Liver (tissue), 9 donors: ENCODE measurements around the gene CCDC158. TPM values are rescaled to one million over a fixed set of nuclear protein-coding genes. Genes with fewer than 3 reads are reported as not detected.

ENCODE experiments used
- DNase-seq: peaks from one replicate; pipeline ENCODE4 v3.0.0-alpha.2; 2017; ENCODE audit warnings: low spot score
- H3K27ac ChIP-seq, 2 donors: one replicate each; pipeline ENCODE4 v1.7.0; 2013; ENCODE audit warnings: inconsistent platforms in 2 of 2, low read length in 2 of 2, control low read depth in 1 of 2, low read depth in 1 of 2, mild to moderate bottlenecking in 1 of 2
- H3K27me3 ChIP-seq, 4 donors: one replicate each; pipeline versions ENCODE4 v1.6.1 to v1.7.0; 2013; ENCODE audit warnings: low read length in 3 of 4, inconsistent platforms in 1 of 4, mild to moderate bottlenecking in 1 of 4, moderate library complexity in 1 of 4; ENCODE audit not compliant: control insufficient read depth in 4 of 4, insufficient read depth in 4 of 4
- H3K36me3 ChIP-seq, 4 donors: one replicate each; pipeline versions ENCODE4 v1.6.1 to v1.7.0; 2013; ENCODE audit warnings: low read length in 3 of 4, mild to moderate bottlenecking in 3 of 4, low read depth in 1 of 4, moderate library complexity in 1 of 4; ENCODE audit not compliant: control insufficient read depth in 4 of 4, insufficient read depth in 3 of 4
- H3K4me1 ChIP-seq, 4 donors: one replicate each; pipeline versions ENCODE4 v1.6.1 to v1.7.0; 2013; ENCODE audit warnings: low read length in 3 of 4, mild to moderate bottlenecking in 3 of 4, moderate library complexity in 1 of 4; ENCODE audit not compliant: control insufficient read depth in 4 of 4, insufficient read depth in 4 of 4
- H3K4me3 ChIP-seq, 3 donors: one replicate each; pipeline versions ENCODE4 v1.6.1 to v1.7.0; 2013; ENCODE audit warnings: low read length in 3 of 3, control low read depth in 1 of 3, low read depth in 1 of 3, mild to moderate bottlenecking in 1 of 3
- H3K9ac ChIP-seq, 2 donors: one replicate each; pipeline ENCODE4 v1.7.0; 2013; ENCODE audit warnings: low read length in 2 of 2, mild to moderate bottlenecking in 2 of 2, moderate library complexity in 2 of 2, control low read depth in 1 of 2, low read depth in 1 of 2
- H3K9me3 ChIP-seq, 4 donors: one replicate each; pipeline versions ENCODE4 v1.6.1 to v1.7.0; 2013; ENCODE audit warnings: low read length in 3 of 4; ENCODE audit not compliant: control insufficient read depth in 4 of 4
- EGR1 ChIP-seq, 2 donors: IDR thresholded peaks; 2 replicates each; pipeline ENCODE4 v1.6.1; 2016 to 2018; ENCODE audit warnings: antibody characterized with exemption in 2 of 2, low read depth in 2 of 2
- FOXA1 ChIP-seq: IDR thresholded peaks from 2 replicates; pipeline ENCODE4 v1.6.1; 2016; ENCODE audit warnings: antibody characterized with exemption
- FOXA2 ChIP-seq: IDR thresholded peaks from 2 replicates; pipeline ENCODE4 v1.6.1; 2016; ENCODE audit warnings: antibody characterized with exemption
- GABPA ChIP-seq, 2 donors: IDR thresholded peaks in 1 of 2; conservative IDR thresholded peaks in 1 of 2; 2 replicates each; pipeline ENCODE4 v1.6.1; 2016; ENCODE audit warnings: antibody characterized with exemption in 2 of 2, mild to moderate bottlenecking in 1 of 2, moderate library complexity in 1 of 2
- HNF4A ChIP-seq, 2 donors: conservative IDR thresholded peaks; 2 replicates each; pipeline ENCODE4 v1.6.1; 2016; ENCODE audit warnings: antibody characterized with exemption in 2 of 2, mild to moderate bottlenecking in 2 of 2
- HNF4G ChIP-seq: IDR thresholded peaks from 2 replicates; pipeline ENCODE4 v1.6.1; 2016; ENCODE audit warnings: antibody characterized with exemption
- JUND ChIP-seq, 2 donors: IDR thresholded peaks; 2 replicates each; pipeline ENCODE4 v1.6.1; 2016; ENCODE audit warnings: antibody characterized with exemption in 2 of 2
- NR2F2 ChIP-seq: IDR thresholded peaks from 2 replicates; pipeline ENCODE4 v1.6.1; 2016; ENCODE audit warnings: antibody characterized with exemption
- RAD21 ChIP-seq, 2 donors: IDR thresholded peaks; 2 replicates each; pipeline ENCODE4 v1.6.1; 2016; ENCODE audit warnings: antibody characterized with exemption in 2 of 2, mild to moderate bottlenecking in 2 of 2
- SP1 ChIP-seq: IDR thresholded peaks from 2 replicates; pipeline ENCODE4 v1.6.1; 2018; ENCODE audit warnings: antibody characterized with exemption, mild to moderate bottlenecking
- TAF1 ChIP-seq: conservative IDR thresholded peaks from 2 replicates; pipeline ENCODE4 v1.6.1; 2016; ENCODE audit warnings: antibody characterized with exemption, mild to moderate bottlenecking
- YY1 ChIP-seq: IDR thresholded peaks from 2 replicates; pipeline ENCODE4 v1.6.1; 2016; ENCODE audit warnings: antibody characterized with exemption, mild to moderate bottlenecking
- WGBS: extraction: QIAGEN DNeasy Blood & Tissue Kit; methylation state at CpG from one replicate; pipeline ENCODE4 v1.1.7; 2013; 5-methylcytosine and 5-hydroxymethylcytosine counted together
- polyA plus RNA-seq, 2 donors: library from polyadenylated mRNA; stranded (reverse) in 1 of 2; unstranded in 1 of 2; fragments of 200-250 nt in 1 of 2; fragments of >200 nt in 1 of 2; fragmentation: Nextera tagmentation in 1 of 2; extraction: Ambion mirVana in 1 of 2; gene quantifications; one replicate each; pipeline versions ENCODE4 v1.2.1 to v1.2.3, GENCODE V29; 2013 to 2015
- total RNA-seq, 2 donors: library from RNA; depleted of rRNA; stranded (reverse); fragments of >200 nt; gene quantifications; one replicate each; pipeline ENCODE4 v1.2.3, GENCODE V29; 2014
- TF ChIP-seq, protein P1 (sequence below): IDR thresholded peaks from 2 replicates; pipeline ENCODE4 v1.6.1; 2016; ENCODE audit warnings: antibody characterized with exemption
- TF ChIP-seq, protein P2 (sequence below): IDR thresholded peaks from 2 replicates; pipeline ENCODE4 v1.6.1; 2016; ENCODE audit warnings: antibody characterized with exemption
- TF ChIP-seq, protein P3 (sequence below): IDR thresholded peaks from 2 replicates; pipeline ENCODE4 v1.6.1; 2016; ENCODE audit warnings: antibody characterized with exemption
- TF ChIP-seq, protein P4 (sequence below): fragments of 150-350 bp; IDR thresholded peaks from 2 replicates; pipeline ENCODE4 v1.5.1; 2017; ENCODE audit warnings: improper control_type of control experiment, low read depth, low read length; ENCODE audit not compliant: missing input control
- TF ChIP-seq, protein P5 (sequence below): IDR thresholded peaks from 2 replicates; pipeline ENCODE4 v1.6.1; 2016; ENCODE audit warnings: antibody characterized with exemption, mild to moderate bottlenecking
- donor health status: healthy.
- donor health status: healthy.
- donor health status: healthy.
- donor health status: healthy.
- donor health status: healthy.

The CCDC158 gene
- total and polyA plus RNA-seq, 4 donors, result 0.28 to 4.0 (median 1.1) TPM

DNA sequence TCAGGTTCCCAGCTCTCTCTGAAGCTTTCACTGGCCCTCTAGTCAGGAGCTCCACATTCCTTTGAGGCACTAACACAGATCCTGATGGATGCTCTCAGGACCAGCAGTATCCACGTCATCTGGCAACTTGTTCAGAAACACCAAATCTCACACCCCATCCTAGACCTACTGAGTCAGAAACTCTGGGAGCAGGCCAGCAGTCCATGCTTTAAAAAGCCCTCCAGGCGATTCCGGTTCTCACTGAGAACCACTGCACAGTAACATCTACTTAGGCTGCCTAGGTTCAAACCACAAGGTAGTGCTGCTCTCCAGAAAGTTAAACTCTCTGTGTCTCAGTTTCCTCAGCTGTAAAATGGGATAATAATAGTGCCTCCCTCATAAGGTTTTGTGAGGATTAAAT lies 55.3 kb downstream of the CCDC158 start:
- no peaks in the 10 kb centered on the region for H3K36me3 ChIP-seq
- H3K27ac ChIP-seq, result no peak overlapping the region
- TF ChIP-seq RAD21 (IDR thresholded peaks at IDR 0.05), result no peak
- TF ChIP-seq YY1, result no peak
- TF ChIP-seq NR2F2, result no peak
- TF ChIP-seq, protein P1, sequence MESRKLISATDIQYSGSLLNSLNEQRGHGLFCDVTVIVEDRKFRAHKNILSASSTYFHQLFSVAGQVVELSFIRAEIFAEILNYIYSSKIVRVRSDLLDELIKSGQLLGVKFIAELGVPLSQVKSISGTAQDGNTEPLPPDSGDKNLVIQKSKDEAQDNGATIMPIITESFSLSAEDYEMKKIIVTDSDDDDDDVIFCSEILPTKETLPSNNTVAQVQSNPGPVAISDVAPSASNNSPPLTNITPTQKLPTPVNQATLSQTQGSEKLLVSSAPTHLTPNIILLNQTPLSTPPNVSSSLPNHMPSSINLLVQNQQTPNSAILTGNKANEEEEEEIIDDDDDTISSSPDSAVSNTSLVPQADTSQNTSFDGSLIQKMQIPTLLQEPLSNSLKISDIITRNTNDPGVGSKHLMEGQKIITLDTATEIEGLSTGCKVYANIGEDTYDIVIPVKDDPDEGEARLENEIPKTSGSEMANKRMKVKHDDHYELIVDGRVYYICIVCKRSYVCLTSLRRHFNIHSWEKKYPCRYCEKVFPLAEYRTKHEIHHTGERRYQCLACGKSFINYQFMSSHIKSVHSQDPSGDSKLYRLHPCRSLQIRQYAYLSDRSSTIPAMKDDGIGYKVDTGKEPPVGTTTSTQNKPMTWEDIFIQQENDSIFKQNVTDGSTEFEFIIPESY, result no peak
- TF ChIP-seq, protein P2, sequence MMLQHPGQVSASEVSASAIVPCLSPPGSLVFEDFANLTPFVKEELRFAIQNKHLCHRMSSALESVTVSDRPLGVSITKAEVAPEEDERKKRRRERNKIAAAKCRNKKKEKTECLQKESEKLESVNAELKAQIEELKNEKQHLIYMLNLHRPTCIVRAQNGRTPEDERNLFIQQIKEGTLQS, result no peak
- TF ChIP-seq GABPA (IDR thresholded peaks at IDR 0.05 in 1 of 2, conservative IDR thresholded peaks at IDR 0.05 in 1 of 2), result no peak
- no peak for TF ChIP-seq SP1
- no peak overlapping the region for H3K4me3 ChIP-seq
- H3K9ac ChIP-seq, result no peak overlapping the region
- DNase-seq, result no peak
- H3K27me3 ChIP-seq, result no peaks in the 10 kb centered on the region
- WGBS, result 96% methylated on average over 3 of the region's 3 CpGs
- no peaks in the 10 kb centered on the region for H3K9me3 ChIP-seq
- peaks cover 2 to 21% (median 5%) of the 10 kb centered on the region in 4 donors for H3K4me1 ChIP-seq

DNA sequence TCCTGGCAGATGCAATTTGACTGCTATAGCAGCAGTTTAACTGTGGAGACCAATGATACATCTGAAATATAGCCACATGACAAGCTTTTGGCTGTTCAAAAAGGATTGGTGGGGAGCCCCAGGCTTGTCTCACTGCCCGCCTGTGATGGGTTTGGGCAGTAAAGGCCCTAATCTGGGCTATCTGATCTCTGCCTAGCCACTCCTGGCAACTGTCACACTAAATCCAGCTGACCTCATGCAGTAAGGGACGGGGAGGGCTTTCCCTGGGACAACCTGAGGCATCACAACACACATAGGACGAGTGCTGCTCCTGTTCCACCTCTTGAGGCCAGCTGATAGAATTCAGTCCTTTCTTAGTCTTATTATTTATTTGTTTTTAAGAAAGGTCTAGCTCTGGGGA lies 56.2 kb downstream of the CCDC158 start:
- 84% methylated on average over 3 of the region's 3 CpGs for WGBS

DNA sequence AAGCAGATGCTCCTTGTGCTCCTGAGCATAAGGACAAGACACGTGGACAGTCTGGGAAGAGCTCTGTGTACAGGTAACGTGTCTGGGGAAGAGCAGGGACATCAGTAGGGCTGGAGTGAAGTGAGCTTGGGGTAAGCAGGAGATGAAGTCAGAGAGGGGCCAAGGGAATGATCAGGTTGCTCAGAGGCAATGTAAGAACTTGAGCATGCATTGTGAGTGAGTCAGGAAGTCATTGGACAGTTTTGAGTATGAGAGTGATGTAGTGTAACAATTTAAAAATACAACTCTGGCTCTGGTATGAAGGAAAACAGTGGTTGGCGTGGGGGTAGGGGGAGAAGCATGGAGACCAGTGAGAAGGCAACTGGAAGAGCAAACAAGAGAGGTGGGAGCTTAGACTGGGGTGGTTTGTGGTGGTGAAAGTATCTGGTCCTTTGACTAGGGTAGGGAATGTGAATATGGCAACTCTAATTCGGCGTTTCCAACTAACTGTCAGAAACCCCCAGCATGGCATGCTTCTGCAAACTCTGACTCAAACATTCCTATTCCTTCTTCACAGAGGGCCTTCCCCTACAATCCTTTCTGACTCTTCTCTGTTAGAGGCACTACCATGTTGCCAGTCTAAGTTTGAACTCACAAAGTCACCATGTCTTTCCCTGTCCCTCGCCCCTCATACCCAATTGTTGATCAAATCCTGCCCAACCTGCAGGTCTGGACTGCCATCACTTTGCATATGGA lies 57.2 kb downstream of the CCDC158 start:
- whole genome bisulfite sequencing, result 95% methylated on average over 6 of the region's 6 CpGs
- no peaks in the 10 kb centered on the region for H3K27me3 ChIP-seq
- TF ChIP-seq FOXA1 (no peak), YY1 (no peak), SP1 (no peak), TAF1 (no peak), EGR1 (IDR thresholded peaks at IDR 0.05; ENCODE audit: low read depth in 2 of 2) (no peak), JUND (IDR thresholded peaks at IDR 0.05) (no peak), GABPA (IDR thresholded peaks at IDR 0.05 in 1 of 2, conservative IDR thresholded peaks at IDR 0.05 in 1 of 2) (no peak), RAD21 (IDR thresholded peaks at IDR 0.05) (no peak), NR2F2 (no peak), FOXA2 (no peak), HNF4G (no peak), HNF4A (conservative IDR thresholded peaks at IDR 0.05) (no peak)
- TF ChIP-seq, protein P3, sequence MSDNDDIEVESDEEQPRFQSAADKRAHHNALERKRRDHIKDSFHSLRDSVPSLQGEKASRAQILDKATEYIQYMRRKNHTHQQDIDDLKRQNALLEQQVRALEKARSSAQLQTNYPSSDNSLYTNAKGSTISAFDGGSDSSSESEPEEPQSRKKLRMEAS, result no peak
- TF ChIP-seq, protein P4, sequence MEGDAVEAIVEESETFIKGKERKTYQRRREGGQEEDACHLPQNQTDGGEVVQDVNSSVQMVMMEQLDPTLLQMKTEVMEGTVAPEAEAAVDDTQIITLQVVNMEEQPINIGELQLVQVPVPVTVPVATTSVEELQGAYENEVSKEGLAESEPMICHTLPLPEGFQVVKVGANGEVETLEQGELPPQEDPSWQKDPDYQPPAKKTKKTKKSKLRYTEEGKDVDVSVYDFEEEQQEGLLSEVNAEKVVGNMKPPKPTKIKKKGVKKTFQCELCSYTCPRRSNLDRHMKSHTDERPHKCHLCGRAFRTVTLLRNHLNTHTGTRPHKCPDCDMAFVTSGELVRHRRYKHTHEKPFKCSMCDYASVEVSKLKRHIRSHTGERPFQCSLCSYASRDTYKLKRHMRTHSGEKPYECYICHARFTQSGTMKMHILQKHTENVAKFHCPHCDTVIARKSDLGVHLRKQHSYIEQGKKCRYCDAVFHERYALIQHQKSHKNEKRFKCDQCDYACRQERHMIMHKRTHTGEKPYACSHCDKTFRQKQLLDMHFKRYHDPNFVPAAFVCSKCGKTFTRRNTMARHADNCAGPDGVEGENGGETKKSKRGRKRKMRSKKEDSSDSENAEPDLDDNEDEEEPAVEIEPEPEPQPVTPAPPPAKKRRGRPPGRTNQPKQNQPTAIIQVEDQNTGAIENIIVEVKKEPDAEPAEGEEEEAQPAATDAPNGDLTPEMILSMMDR, result no peak
- TF ChIP-seq, protein P5, sequence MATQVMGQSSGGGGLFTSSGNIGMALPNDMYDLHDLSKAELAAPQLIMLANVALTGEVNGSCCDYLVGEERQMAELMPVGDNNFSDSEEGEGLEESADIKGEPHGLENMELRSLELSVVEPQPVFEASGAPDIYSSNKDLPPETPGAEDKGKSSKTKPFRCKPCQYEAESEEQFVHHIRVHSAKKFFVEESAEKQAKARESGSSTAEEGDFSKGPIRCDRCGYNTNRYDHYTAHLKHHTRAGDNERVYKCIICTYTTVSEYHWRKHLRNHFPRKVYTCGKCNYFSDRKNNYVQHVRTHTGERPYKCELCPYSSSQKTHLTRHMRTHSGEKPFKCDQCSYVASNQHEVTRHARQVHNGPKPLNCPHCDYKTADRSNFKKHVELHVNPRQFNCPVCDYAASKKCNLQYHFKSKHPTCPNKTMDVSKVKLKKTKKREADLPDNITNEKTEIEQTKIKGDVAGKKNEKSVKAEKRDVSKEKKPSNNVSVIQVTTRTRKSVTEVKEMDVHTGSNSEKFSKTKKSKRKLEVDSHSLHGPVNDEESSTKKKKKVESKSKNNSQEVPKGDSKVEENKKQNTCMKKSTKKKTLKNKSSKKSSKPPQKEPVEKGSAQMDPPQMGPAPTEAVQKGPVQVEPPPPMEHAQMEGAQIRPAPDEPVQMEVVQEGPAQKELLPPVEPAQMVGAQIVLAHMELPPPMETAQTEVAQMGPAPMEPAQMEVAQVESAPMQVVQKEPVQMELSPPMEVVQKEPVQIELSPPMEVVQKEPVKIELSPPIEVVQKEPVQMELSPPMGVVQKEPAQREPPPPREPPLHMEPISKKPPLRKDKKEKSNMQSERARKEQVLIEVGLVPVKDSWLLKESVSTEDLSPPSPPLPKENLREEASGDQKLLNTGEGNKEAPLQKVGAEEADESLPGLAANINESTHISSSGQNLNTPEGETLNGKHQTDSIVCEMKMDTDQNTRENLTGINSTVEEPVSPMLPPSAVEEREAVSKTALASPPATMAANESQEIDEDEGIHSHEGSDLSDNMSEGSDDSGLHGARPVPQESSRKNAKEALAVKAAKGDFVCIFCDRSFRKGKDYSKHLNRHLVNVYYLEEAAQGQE, result no peak
- TF ChIP-seq, protein P2, result no peak
- no peak for DNase-seq
- H3K27ac ChIP-seq, result no peak overlapping the region
- H3K4me1 ChIP-seq, result peaks cover 2 to 21% (median 5%) of the 10 kb centered on the region in 4 donors
- H3K36me3 ChIP-seq, result no peaks in the 10 kb centered on the region
- H3K9me3 ChIP-seq, result peaks cover 0 to 2% (median 0%) of the 10 kb centered on the region in 4 donors
- no peak overlapping the region for H3K4me3 ChIP-seq
- H3K9ac ChIP-seq, result no peak overlapping the region

More for the DNA sequence above, 56.2 kb downstream of the CCDC158 start:
- Histone ChIP-seq H3K9me3 (peaks cover 0 to 2% (median 0%) of the 10 kb centered on the region in 4 donors), H3K4me1 (peaks cover 2 to 21% (median 5%) of the 10 kb centered on the region in 4 donors), H3K4me3 (no peak overlapping the region), H3K27me3 (no peaks in the 10 kb centered on the region), H3K9ac (no peak overlapping the region), H3K27ac (no peak overlapping the region), H3K36me3 (no peaks in the 10 kb centered on the region)
- TF ChIP-seq HNF4G, result no peak
- no peak for TF ChIP-seq EGR1 (IDR thresholded peaks at IDR 0.05; ENCODE audit: low read depth in 2 of 2)
- TF ChIP-seq JUND (IDR thresholded peaks at IDR 0.05), result no peak
- no peak for DNase-seq
